Peyer's patch (tissue), 4 donors: ENCODE results near the gene STAU1.

ENCODE experiments used
- POLR2A ChIP-seq, 2 donors: fragments of 450-650 bp; IDR thresholded peaks; one replicate each; pipeline ENCODE4 v1.5.1; 2017; ENCODE audit warnings: antibody characterized with exemption in 2 of 2, mild to moderate bottlenecking in 2 of 2, moderate library complexity in 2 of 2
- TF ChIP-seq, protein P1 (sequence below), 6 experiments: fragments of 450-650 bp in 4 of 6; fragments of 200-600 bp in 2 of 6; sonication (generic) in 1 of 6; IDR thresholded peaks; one replicate each; pipeline ENCODE4 v1.5.1; 2017 to 2019; ENCODE audit warnings: antibody characterized with exemption in 6 of 6, mild to moderate bottlenecking in 3 of 6, moderate library complexity in 1 of 6

DNA sequence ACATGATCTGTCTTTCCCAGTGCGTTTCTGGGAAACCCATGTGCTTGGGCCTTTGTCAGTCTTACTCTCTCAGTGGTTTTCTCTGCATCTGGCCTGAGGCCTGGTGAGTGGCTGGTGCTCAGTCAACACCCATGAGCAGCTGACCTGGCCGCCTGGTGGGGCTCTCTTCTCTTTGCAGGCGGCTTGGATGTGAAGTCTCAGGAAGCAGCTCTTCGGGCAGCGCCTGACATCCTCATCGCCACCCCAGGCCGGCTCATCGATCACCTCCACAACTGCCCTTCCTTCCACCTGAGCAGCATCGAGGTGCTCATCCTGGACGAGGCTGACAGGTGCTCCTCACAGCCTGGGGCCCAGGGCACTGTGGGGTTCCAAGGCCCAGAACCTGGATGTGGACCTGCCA lies 41.9 kb upstream of the STAU1 start:
- TF ChIP-seq, protein P1, sequence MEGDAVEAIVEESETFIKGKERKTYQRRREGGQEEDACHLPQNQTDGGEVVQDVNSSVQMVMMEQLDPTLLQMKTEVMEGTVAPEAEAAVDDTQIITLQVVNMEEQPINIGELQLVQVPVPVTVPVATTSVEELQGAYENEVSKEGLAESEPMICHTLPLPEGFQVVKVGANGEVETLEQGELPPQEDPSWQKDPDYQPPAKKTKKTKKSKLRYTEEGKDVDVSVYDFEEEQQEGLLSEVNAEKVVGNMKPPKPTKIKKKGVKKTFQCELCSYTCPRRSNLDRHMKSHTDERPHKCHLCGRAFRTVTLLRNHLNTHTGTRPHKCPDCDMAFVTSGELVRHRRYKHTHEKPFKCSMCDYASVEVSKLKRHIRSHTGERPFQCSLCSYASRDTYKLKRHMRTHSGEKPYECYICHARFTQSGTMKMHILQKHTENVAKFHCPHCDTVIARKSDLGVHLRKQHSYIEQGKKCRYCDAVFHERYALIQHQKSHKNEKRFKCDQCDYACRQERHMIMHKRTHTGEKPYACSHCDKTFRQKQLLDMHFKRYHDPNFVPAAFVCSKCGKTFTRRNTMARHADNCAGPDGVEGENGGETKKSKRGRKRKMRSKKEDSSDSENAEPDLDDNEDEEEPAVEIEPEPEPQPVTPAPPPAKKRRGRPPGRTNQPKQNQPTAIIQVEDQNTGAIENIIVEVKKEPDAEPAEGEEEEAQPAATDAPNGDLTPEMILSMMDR (IDR thresholded peaks at IDR 0.05) = no peak
- TF ChIP-seq POLR2A (IDR thresholded peaks at IDR 0.05) = no peak
